NCI-H226 (cell line): Measurements from ENCODE around the gene PHF12.
"Not testable (repeated sequence)": the region's sequence is repeated elsewhere in the genome, so short reads cannot be mapped to it uniquely, and the experiment has no call there.

ENCODE experiments used
- DNase-seq: peaks from one replicate; pipeline ENCODE4 v3.0.0-alpha.2; 2015

Gene PHF12

DNA sequence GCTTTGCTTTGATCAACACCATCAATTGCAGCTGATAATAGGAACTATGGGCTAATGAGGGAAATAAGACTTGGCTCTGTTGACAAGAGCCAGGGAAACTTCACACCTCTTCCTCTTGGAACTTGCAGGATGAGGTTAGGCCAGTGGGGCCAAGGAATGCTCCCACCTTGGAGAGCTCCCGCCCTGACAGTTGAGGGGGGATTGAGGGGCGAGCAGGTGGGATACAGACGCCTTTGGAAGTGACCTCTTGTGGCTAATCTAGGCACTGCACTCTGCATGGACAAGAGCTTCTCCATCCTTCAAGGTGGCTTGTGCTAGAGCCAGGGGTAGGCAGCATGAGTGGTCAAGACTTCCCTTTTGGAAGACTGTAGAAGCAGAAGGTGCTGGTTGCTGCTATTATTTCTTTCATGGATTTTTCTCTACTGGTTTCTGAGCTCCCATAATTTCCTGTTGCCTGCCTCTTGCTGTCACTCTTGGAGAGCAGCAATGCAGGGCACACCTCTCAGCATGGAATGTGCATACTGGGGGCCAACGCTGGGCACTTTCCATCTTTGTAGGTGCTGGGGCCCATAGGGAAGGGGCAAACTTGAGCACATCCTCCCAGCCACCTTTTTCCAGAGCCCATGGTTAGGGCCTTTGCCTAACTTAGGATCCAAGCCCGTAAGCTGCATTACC is 2.3 kb upstream of the PHF12 start:
- DNase-seq = no peak

DNA sequence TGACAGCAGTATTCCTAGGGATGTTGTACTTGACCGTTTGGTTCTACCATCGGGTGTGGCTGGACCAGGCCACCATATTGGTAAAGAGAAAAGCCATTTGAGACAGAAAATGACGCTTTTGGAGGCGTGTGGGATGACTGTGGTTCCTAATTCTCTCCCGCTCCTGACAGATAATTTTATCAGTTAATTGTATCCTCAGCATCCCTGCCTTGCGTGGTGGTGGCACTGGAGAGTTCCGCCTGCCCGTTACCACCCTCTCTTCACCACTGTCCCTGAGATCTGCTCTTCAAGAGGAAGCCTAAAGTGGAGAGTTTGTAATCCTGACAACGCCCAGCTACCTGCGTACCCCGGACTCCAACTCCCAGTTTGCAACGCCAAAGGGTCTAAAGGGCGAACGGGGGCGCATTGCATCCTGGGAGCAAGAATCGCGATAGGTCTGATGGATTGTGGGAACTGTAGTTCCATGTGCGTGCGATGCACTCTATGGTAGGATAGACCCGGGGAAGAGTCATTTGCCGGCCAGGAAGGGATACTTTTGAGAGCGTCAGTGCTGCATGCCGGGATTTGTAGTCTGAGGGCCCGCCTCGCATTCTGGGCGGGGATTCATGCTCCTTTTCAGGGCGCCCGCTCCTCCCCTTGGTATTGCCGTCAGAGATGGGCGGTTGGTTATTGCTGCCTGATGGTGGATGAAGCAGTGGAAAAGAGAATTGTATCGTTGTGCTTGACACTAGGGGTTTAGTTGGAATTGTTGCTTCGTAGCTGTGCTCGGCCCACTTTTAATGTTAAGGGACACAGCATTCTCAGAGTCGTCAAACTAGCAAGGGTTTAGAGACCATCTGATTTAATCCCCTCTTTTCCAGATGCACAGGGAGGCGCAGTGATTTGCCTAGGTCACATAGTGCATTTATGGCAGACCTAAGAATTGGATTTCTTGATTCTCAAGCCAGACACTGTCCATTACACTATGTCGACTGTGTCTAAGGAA is 965 bp upstream of the PHF12 start:
- peak; percentile 99 for DNase-seq

DNA sequence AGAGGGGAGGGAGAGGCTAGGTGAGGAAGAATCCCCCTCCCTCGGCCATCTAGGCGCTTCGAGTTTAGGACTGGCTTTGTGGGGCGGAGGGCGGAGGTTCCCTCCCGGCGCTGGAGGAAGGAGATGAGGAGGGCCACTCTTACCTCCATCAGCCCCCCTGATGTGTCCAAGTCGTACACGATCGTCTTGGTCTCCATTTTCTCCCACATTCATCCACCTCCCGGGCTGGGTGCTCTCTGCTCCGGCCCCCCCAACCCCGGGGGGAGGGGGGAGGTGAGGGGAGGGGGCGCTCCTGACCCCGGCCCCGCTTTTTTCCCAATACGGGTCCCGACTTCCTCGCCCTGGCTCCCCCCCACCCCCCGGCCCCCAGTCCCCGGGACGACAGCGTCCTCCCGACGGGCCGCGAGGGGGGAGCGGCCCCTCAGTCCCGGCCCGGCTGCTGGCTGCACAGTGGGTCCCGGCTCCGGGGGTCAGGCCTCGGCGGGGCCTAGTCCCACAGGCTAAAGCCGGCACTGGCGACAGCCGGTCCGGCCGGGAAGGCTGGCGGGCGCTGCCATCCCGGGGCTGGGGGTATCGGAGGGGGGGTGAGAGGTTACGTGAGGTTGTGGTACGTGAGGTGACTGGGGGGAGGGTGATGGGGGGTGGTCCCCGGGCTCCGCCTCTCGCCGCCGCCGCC is 428 bp downstream of the PHF12 start:
- DNase-seq = no peak

DNA sequence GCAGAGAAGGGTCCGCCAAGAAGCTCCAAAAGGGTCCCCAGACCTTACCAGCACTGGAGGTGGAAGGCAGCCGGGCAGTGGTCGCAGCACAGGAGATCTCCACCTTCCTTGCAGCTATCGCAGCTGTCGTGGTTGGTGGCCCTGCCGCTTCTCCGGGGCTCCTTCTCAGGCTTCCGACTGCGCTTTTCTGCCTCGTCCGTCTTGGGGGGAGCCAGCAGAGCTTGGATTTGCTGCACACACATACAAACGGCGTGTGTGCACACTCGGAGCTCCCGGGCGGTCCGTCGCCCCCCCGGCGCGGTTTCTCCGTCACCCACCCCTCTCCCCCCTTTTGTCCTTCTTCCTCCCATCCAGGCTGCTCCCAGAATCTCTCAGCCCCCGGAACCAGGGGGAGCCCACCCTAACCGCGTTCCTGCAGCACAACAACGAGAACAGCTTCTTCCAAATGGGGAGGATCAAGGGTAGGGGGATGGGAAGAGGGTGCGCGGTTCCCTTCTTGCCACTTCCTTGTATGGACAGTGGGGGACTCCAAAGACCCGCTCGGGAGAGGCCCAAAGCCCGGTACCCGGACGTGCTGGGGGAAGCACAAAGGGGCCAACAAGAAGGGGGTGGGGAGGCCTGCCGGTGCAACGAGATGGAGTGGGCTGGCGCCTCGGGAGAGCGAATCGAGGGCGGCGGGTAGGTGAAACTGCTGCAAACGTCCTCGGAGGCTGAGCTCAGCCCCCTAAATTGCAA is 1.1 kb downstream of the PHF12 start:
- DNase-seq = peak; percentile 25

DNA sequence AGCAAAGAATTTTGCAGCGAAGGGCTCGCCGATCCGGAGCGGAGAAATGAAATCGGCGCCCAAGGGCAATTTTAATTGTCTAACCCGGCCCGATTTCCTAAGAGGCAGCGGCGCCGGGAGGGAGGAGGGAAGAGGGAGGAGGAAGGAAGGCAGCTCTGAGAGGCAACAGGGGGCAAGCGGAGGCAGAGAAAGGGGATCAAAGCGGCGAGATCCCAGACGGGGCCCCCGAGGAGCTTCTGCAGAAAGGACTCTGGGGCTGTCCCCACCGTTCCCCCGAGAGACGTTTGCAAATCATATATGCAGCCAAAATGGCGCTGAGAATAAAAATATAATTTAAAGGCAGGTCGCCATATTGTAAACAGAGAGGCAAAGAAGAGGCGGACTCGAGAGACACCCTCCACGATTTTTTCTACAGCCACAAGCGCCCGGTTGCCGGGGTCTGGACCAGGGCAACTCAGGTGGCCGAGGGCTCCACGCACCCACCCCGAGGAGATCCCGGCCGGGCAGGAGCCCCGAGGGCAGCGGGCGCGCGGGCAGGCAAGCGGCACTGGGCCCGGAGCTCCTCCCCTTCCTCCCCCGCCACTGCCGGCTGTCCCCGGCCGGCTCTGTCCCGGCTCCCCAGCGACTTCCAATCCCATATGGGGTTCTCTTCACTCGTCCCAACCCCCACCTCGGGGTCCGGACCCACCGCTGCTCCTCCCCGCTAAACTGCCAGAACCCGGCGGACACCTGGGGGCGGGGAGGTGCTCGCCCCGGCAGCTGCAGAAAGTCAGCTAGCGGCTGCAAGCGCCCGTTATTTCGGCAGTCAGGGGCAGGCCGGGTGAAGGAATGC is 1.9 kb downstream of the PHF12 start:
- DNase-seq = peak; percentile 48

DNA sequence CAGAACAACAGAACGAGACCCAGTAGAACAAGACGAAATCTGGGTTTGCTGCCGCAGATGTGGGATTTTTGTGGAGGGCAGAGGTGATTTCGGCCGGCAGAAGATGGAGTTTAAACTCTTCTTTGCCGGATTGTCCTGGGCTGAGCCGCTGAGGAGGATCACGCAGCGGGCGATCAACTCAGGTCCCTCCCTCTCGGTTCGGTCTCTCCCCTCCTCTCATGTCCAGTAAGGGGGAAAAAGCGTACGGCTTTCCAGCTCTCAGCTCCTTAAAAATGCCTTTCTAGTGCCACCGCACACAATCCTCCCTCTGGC is 2.5 kb downstream of the PHF12 start:
- no peak for DNase-seq

DNA sequence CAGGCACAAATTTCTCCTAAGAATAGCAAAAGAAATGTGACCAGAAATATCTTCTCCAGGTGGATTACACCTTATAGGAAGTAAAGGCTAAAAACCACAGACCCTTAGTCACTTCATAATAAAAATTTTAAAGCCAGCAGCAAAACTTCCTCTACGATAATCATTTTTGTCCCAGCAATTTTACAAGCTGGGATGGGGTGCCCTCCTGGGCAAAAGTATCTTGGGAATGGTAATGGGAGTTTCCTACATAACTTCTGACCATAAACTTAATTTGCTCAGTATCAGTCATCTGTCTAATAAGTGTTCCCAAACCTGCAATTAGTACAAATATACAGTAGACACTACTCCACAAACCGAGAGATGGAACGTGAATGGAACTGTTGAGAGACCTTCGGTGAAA is 3.0 kb downstream of the PHF12 start:
- no peak for DNase-seq

DNA sequence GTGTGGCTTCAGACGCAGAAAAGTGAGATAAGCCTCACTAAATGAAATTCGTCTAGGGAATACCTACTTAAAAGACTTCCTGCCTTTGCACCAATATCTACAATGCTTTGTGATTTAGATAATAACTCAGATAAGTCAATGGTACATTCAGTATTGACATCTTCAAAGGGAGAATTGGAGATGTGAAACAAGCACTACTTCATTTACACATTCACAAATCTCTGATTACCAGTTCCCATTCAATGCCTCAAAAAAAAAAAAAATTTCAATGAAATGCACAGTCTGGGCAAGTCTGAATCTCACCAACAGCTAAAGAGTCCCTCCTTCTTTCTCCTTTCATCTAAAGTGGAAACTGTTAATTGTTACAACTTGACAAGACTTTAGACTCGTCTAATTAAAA is 3.7 kb downstream of the PHF12 start:
- DNase-seq = no peak

DNA sequence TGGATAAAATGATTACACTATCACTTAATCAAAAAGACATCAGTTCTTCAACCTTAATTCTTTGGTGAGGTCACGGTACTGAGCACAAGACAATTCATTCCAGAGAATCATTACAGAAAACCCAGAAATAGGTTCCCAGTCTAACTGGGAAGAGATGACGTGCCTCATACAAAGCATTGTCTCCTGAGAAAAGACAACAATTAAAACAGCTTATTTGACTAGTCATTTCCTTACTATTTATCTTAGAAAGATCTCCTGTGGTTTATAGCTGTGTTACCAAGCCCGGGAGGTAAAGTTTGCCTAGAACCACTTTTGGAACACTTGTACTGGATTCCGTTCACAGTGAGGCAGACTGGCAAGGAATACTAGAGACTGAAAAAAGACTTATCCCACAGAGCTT is 5.1 kb downstream of the PHF12 start:
- no peak for DNase-seq

DNA sequence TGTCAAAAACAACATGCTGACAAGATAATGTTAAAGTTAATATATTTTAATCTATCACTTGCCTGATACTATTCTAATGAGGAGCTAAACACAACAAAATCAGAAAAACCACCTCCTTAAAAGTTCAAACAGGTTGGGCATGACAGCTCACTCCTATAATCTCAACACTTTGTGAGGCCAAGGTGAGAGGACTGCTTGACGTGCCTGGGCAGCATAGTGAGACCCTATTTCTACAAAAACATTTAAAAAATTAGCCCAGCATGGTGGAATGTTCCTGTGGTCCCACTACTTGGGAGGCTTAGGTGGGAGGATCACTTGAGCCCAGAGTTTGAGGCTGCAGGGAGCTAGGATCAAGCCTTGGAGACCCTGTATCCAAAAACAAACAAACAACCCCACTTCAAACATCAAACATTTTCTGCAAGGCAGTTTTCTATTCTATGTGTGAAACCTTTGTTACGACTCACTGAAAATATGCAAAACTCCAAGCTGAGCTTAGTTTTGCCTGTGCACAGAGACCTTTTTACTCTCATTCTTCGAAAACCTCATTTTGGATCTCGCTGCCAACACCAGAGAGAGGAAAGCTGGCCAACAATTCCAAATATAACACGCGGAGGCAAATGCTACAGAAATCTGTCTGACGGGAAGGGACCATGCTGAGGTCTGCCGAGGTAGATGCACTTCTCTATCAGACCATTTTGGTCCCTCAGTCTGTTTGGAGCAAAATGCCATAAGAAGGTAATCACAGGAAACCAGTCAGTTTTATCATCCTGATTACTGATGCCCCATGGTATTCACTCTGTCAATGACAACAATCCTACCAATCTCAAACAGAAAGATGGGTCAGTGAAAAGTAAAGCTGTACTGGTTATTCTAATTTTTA is 6.2 kb downstream of the PHF12 start:
- no peak for DNase-seq

DNA sequence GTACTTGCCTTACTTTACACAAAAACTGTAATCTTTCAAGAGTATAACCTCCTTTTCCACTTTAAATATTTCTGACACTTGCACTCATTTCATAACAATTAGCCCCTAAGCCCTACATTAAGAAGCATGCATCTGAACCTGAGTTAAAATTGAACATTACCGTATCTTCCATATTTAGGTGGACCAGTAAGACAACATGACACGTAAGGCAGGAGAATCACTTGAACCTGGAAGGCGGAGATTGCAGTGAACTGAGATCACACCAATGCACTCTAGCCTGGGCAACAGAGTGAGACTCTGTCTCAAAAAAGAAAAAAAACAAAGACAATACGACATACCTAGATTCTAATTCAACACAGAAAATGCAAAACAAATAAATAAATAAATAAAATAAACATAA is 7.0 kb downstream of the PHF12 start:
- DNase-seq = no peak

DNA sequence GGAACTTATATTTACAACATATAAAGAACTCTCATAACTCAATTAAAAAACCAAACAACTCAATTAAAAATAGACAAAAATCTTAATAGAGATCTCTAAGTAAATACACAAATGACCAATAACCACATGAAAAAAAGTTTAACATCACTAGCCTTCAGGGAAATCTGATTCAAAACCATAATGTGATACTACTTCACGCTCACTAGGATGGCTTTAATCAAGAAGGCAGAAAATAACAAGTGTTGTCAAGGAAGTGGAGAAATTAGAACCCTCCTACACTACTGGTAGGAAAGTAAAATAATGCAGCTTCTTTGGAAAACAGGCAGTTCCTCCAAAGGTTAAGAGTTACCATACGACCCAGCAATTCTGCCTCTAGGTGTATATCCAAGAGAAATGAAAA is 8.4 kb downstream of the PHF12 start:
- no peak for DNase-seq

DNA sequence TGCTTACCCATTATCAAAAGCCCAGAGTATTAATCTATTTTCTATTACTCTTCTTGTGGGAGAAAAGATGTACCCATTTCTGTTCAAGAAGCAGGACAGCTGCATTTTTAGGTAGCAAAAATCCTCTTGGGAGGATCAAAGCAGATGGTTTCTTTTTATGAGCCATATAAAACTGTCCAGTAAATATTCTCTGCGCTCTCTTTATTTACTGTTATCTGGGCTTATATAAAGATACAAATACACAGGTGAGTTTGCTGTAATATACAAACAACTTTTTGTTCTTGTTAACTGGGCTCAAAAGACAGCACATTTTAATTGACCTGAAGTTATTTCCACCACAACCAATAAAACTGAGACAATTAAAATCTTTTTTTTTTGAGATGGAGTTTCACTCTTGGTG is 10.1 kb downstream of the PHF12 start:
- DNase-seq = no peak

DNA sequence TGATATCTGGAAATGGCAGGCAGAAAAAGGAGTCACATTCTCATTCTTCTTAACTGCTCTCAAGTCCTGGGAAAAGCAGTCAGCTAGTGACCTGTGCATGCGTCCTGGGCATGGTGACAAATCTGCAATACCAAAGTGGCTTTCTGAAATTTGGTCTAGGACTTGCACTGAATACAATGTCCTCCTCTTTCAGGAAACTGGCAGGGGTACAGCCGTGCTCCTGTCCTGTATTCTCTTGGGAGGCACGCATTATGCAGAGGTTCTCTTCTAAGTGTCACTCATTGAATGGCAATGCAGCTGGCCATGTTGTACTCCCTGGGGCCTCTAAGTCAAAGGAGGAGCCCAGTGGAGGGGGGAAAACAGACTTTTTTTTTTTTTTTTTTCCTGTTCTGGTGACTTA is 10.6 kb downstream of the PHF12 start:
- DNase-seq = no peak

DNA sequence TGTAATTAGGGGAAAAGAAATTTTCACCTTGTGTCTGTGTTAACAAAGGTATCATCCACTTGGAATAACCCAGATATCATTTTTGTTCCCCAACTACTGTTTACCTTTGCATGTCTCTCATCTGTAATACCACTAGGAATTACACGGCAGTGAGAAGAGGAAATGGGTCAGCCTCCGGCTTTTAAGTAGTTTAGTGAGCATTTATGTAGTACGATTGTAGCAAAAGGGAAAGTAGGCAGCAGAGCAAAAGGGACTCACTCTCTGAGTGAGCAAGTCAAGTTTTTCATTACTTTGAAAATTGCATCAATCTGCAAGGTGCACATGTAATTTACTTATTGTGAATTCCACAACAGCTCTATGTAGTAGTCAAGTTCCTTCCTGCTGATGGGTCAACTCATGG is 11.2 kb downstream of the PHF12 start:
- DNase-seq = no peak

DNA sequence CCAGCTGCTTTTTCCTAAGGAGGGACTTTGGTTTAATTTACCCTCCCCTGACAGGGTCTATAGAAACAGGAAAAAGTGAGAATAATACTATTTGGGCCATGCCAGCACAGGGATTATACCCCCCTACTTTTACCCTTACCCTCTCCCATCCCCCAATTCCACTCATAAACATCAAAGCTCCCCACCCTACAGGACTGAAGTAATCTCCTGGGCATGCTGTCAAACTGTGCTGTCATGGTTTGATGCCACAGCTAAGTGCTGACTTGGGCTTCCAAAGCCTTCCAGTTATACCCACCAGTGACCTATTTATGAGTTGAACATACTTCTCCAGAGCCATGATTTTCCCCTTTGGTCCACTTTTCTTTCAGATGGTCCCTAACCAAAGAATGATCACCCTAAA is 12.8 kb downstream of the PHF12 start:
- no peak for DNase-seq

DNA sequence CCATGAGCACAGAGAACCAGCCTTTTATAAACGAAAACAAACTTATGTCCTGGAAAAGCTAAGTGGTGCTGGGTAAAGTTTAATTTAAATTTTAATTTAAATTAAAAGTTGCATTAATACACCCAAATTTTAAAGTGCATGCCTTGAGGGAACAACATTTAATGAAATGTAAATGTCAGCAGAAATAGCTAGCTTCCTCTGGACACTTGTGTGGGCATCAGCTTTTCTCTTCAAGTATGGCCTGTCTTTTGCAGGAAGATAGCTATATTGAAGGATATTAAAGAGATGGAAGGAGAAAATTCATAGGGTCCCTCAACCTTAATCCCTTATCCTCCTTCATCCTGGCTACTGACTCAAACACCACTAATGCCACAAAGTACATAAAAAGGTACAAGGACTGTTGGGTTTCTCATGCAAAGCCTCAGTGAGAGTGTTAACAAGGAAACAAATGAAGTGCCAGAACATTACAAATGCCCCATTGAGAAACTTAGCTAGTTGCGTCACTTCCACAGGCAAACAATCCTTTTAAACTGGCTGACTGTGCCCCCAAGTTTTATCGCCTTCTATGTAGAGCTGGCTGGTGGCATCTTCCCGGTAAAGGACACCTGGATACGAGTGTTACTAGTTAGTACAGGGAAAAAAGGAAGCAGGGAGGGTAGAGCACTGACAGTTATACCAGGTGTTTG is 14.1 kb downstream of the PHF12 start:
- DNase-seq = no peak

DNA sequence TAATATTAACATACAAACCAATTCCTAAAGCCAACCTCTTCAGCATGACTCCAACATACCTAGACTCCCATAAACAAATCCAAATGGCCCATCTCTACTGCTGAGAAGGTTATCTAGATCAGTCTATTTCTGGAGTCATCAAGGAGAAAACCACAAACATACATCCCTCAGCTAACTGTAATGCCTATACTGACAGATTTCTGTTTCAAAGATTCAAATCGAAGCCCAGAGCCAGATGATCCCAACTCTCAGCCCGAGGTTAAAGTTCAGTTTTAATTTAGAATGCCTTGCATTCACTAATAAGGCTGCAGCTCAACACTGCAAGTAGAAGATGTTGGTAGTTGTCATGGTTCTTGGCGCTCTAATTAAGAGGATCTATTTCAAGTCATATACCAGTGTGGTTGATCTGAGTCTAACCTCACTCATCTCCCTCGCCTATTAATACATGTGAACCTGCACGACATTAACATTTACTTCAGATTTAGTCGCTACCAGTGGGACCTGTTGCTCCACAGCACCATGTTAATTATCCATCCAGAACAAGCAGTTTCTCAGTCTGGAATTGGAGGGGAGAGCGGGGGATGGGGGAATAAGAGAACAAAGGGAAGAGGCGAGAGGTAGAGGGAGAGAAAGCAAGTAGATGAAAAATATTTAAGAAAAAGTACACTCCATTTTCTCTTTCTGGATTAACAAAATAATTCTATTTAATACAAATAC is 15.4 kb downstream of the PHF12 start:
- DNase-seq = no peak

DNA sequence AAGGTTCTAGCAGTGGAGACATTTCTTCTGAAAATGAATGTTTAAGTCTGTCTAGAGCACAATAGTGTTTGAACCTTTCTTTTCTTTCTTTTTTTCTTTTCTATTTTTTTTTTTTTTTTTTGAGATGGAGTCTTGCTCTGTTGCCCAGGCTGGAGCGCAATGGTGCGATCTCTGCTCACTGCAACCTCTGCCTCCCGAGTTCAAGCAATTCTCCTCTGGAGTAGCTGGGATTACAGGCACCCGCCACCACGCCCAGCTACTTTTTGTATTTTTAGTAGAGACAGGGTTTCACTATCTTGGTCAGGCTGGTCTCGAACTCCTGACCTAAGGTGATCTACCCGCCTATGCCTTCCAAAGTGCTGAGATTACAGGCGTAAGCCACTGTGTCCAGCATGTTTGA is 16.8 kb downstream of the PHF12 start:
- not testable (repeated sequence) for DNase-seq

DNA sequence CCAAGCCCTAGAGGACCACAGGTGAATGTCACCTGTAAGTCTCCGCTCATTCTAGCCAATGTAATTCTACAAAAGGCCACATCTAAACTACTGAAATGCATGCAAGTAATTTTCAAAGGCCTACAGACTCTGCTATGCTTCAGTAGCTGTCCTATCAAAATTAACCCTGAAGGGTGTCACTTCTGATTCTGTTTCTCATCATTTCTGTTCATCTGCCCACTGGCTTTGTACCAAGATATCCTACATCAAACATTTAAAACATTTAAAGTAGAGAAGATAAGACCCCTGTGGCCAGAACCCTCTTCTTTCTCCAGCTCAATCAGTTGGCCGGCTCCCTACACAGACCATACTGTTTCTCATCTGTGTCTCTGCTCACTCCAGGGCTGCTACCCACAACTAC is 21.5 kb downstream of the PHF12 start:
- DNase-seq = no peak
